GM12878 (cell line): ENCODE results near the gene RNU5B-1. TPM values are rescaled to one million over a fixed set of nuclear protein-coding genes. Genes with fewer than 3 reads are reported as not detected.

Source experiments
- ATAC-seq: fragments of 200-7000 bp; cut with Tn5 transposase; 3 replicates; pipeline ENCODE4 v1.9.1; 2020; ENCODE audit warnings: mild to moderate bottlenecking, moderate library complexity
- BruUV-seq: library from RNA; stranded (reverse); fragments of 400-500 nt; replicated peaks from 2 replicates; lab custom pipeline; 2021; lab: Mats Ljungman, UMichigan
- CTCF ChIA-PET: fragments of 300-600 bp; sonication (Branson Sonifier 250); formaldehyde crosslinking; extraction: SDS; loops from one replicate; lab custom pipeline; 2021; ENCODE audit warnings: inconsistent platforms; lab: Yijun Ruan, JAX
- POLR2A ChIA-PET: fragments of 350-600 bp; formaldehyde crosslinking; extraction: SDS; loops from one replicate; lab custom pipeline; 2021; ENCODE audit warnings: inconsistent platforms; lab: Charles Lee
- RAD21 ChIA-PET: fragments of 300-600 bp; sonication (Branson Sonifier 250); formaldehyde crosslinking; loops from one replicate; lab custom pipeline; 2023; ENCODE audit warnings: antibody characterized with exemption; ENCODE audit not compliant: unreplicated experiment; lab: Charles Lee
- SMC1A ChIA-PET: fragments of 300-600 bp; sonication (Branson Sonifier 250); formaldehyde crosslinking; loops from one replicate; lab custom pipeline; 2023; ENCODE audit not compliant: unreplicated experiment, uncharacterized antibody; lab: Charles Lee
- DNase-seq: peaks from one replicate; pipeline ENCODE4 v3.0.0-alpha.2; 2011; ENCODE audit warnings: low read depth, low spot score
- FAIRE-seq: peaks from 3 replicates; lab custom pipeline; 2011; peaks lifted over from hg19 to GRCh38; lab: Jason Lieb, UNC
- H2AFZ ChIP-seq: 2 replicates; pipeline ENCODE4 v1.6.0; 2011; ENCODE audit warnings: low read depth, low read length, control low read depth; ENCODE audit not compliant: control insufficient read depth
- H3K27ac ChIP-seq: 2 replicates; pipeline ENCODE4 v1.5.1; 2011; ENCODE audit warnings: control low read depth; ENCODE audit not compliant: control insufficient read depth, insufficient read depth
- H3K27me3 ChIP-seq, 2 experiments: replicated peaks in 1 of 2; 2 replicates each; pipeline versions ENCODE4 v1.6.0 to v1.6.1; 2011; ENCODE audit warnings: low read length in 1 of 2; ENCODE audit not compliant: control insufficient read depth in 2 of 2, insufficient read depth in 2 of 2
- H3K36me3 ChIP-seq, 2 experiments: 2 replicates each; pipeline ENCODE4 v1.5.1; 2011; ENCODE audit warnings: low read length in 1 of 2; ENCODE audit not compliant: control insufficient read depth in 2 of 2, insufficient read depth in 2 of 2
- H3K4me1 ChIP-seq: 2 replicates; pipeline ENCODE4 v1.6.1; 2011; ENCODE audit warnings: mild to moderate bottlenecking, low read length, moderate library complexity, mixed read lengths; ENCODE audit not compliant: control insufficient read depth, insufficient read depth
- H3K4me2 ChIP-seq: 2 replicates; pipeline ENCODE4 v1.6.0; 2011; ENCODE audit warnings: control low read depth; ENCODE audit not compliant: control insufficient read depth, insufficient read depth
- H3K4me3 ChIP-seq: fragments of 200-600 bp; sonication (generic); 2 replicates; pipeline ENCODE4 v1.5.1; 2016
- H3K79me2 ChIP-seq: 2 replicates; pipeline ENCODE4 v1.6.0; 2011; ENCODE audit warnings: low read length; ENCODE audit not compliant: control insufficient read depth, insufficient read depth
- H3K9ac ChIP-seq: 2 replicates; pipeline ENCODE4 v1.8.0; 2011; ENCODE audit warnings: low read length, control low read depth, mixed read lengths; ENCODE audit not compliant: control insufficient read depth, insufficient read depth
- H3K9me3 ChIP-seq: replicated peaks from 3 replicates; pipeline ENCODE4 v1.5.1; 2011; ENCODE audit warnings: mild to moderate bottlenecking, low read length; ENCODE audit not compliant: control insufficient read depth, insufficient read depth
- H4K20me1 ChIP-seq: 2 replicates; pipeline ENCODE4 v1.6.0; 2011; ENCODE audit not compliant: control insufficient read depth, insufficient read depth
- CBX3 ChIP-seq: fragments of 200-600 bp; sonication (generic); IDR thresholded peaks from 2 replicates; pipeline ENCODE4 v1.6.1; 2016; ENCODE audit warnings: low read depth, borderline replicate concordance
- CHD1 ChIP-seq: IDR thresholded peaks from 2 replicates; pipeline ENCODE4 v1.6.1; 2012; ENCODE audit warnings: low read depth, low read length, improper control_type of control experiment
- NR2C2 ChIP-seq: IDR thresholded peaks from 2 replicates; pipeline ENCODE4 v1.6.1; 2011; ENCODE audit warnings: borderline replicate concordance, low read depth; ENCODE audit not compliant: control insufficient read depth, insufficient read length
- RB1 ChIP-seq: fragments of 450-650 bp; formaldehyde crosslinking; IDR thresholded peaks from 2 replicates; pipeline ENCODE4 v1.6.1; 2017; ENCODE audit warnings: mild to moderate bottlenecking, borderline replicate concordance
- REST ChIP-seq: IDR thresholded peaks from 2 replicates; pipeline ENCODE4 v1.6.1; 2012; ENCODE audit warnings: mild to moderate bottlenecking, low read depth, low read length
- ZBTB33 ChIP-seq: fragments of 450-650 bp; IDR thresholded peaks from 2 replicates; pipeline ENCODE4 v1.6.1; 2017; ENCODE audit warnings: mild to moderate bottlenecking
- ZNF622 ChIP-seq: fragments of 450-650 bp; IDR thresholded peaks from 2 replicates; pipeline ENCODE4 v1.6.1; 2017; ENCODE audit warnings: mild to moderate bottlenecking, inconsistent platforms
- WGBS: methylation state at CpG from one replicate; pipeline ENCODE4 v1.1.6; 2016; ENCODE audit warnings: low lambda C conversion rate; ENCODE audit not compliant: insufficient replicate concordance, insufficient coverage; ENCODE audit errors: missing lambda C conversion rate; 5-methylcytosine and 5-hydroxymethylcytosine counted together
- in situ Hi-C: fragments of 300-500 bp; cut with MboI; formaldehyde crosslinking; loops from 9 replicates; pipeline ENCODE4 v1.14.3; 2018; ENCODE audit warnings: mixed read lengths
- intact Hi-C: fragments of 100-400 bp; cut with micrococcal nuclease; formaldehyde crosslinking; loops from one replicate; pipeline ENCODE4 v1.14.2; 2022; ENCODE audit not compliant: unreplicated experiment
- polyA plus RNA-seq, 11 experiments: library from polyadenylated mRNA; depleted of rRNA in 4 of 11; unstranded in 6 of 11; stranded (reverse) in 5 of 11; fragments of >200 nt; fragmentation: Nextera tagmentation in 4 of 11; fragmentation: Illumina TruSeq in 1 of 11; extraction: Ambion mirVana in 4 of 11; extraction: Trizol in 1 of 11; gene quantifications; 1 replicate in 1 of 11; 2 replicates in 10 of 11; pipeline versions ENCODE4 v1.2.1 to v1.2.3, GENCODE V29; 2011 to 2016; ENCODE audit warnings: inconsistent platforms in 2 of 11, missing spikeins in 2 of 11, low read depth in 1 of 11
- total RNA-seq, 4 experiments: library from RNA; depleted of rRNA in 3 of 4; stranded (reverse); fragments of >200 nt in 3 of 4; fragmentation: Illumina TruSeq in 1 of 4; extraction: Trizol in 1 of 4; gene quantifications; 2 replicates each; pipeline versions ENCODE4 v1.2.1 to v1.2.3, GENCODE V29; 2013 to 2021

The RNU5B-1 gene
- total and polyA plus RNA-seq, 10 of the 15 experiments (the other 5 are each of a cell fraction or from before 2014, with no cell fraction given) = 19.1 TPM; not detected in 9

DNA sequence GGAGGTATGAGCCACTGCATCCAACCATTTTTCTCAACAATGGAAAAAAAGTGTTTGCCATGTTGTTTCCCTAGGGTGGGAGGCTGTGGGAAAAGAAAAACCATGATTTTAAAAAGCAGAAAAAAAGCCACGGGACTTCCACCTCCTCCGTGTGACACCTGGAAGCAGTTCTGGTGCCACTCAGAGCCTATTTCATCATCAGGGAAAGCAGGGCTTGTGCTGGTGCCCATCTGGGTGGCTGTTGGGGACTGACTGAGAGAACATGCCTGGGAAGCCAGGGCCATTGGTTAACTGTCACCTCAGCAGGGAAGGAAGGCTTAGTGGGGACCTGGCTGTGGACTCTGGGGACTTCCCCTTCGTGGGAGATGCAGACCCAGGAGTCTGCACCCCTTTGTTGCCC, 7.3 kb downstream of the RNU5B-1 start:
- RAD21 ChIA-PET = no interaction called here

More for the DNA sequence above, 7.3 kb downstream of the RNU5B-1 start:
- H3K4me2 ChIP-seq = no peak overlapping the region
- no peaks in the 10 kb centered on the region for H3K4me1 ChIP-seq
- ATAC-seq = no peak
- no peak overlapping the region for H3K9ac ChIP-seq
- SMC1A ChIA-PET = no interaction called here
- TF ChIP-seq ZNF622 = no peak
- no peak for TF ChIP-seq NR2C2
- TF ChIP-seq ZBTB33 = no peak
- TF ChIP-seq REST = no peak
- TF ChIP-seq RB1 = no peak
- no peak for TF ChIP-seq CHD1
- no peak for TF ChIP-seq CBX3
- TF ChIP-seq, all 136 proteins: peak for 0
- H3K79me2 ChIP-seq = no peaks in the 10 kb centered on the region
- no peak overlapping the region for H3K27ac ChIP-seq
- H2AFZ ChIP-seq = no peak overlapping the region
- H3K27me3 ChIP-seq = no peaks in the 10 kb centered on the region
- H3K9me3 ChIP-seq = no peaks in the 10 kb centered on the region
- ChIA-PET POLR2A (no interaction called here), CTCF (no interaction called here)
- no peak for DNase-seq
- H3K36me3 ChIP-seq = no peaks in the 10 kb centered on the region
- in situ Hi-C loops = no loop called here
- no TSS peak for BruUV-seq
- H4K20me1 ChIP-seq = no peaks in the 10 kb centered on the region
- WGBS = 4% methylated on average over 3 of the region's 3 CpGs
- no peak overlapping the region for H3K4me3 ChIP-seq
- intact Hi-C loops = no loop called here
- no peak for FAIRE-seq
